ENCODE data around the gene FAM83D. TPM values are rescaled to one million over a fixed set of nuclear protein-coding genes. Genes with fewer than 3 reads are reported as not detected.

Gene FAM83D
- total and polyA plus RNA-seq, 2 of the 4 experiments (the other 2 are of a cell fraction), result 20.4 to 26.4 TPM

DNA sequence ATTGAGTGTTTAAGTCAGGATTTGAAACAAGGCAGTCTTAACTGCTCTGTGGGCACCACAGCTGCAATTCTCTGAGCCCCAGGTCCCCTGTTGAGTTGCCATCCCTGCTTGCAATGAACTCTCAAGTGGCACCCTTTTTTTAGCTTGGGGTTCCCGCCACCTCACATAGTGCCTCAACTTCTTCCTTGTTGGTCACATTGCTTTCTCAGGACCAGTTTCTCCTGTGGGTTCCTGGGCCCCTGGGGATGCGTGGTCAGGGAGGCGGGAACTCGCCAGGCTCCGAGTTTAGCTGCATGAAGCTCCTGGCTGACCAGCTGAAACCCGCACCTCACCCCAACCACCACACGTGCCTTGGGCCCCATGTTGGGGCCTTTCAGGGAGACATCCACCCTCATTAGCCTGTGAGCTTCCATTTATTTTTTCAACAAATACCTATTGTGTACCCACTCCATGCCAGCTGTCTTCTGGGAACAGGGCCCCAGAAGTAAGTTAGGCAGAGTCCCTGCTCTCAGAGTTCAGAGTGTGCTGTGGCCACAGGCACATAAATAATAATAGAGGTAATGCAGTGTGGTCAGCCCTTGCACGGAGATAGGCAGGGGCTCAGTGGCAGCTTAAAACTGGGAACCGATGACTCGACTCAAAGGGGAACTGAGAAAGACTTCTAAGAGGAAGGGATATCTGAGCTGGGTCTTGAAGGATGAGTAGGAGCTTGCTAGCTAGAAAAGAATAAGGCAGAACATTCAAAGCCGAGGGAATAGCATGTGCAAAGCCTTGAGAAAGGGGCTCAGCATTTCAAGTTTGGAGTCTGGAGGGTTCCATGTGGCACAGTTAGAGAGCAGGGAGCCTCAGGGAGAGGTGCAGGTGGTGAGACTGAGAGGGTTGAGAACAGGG lies 33.9 kb upstream of the FAM83D start:
- no peaks in the 10 kb centered on the region for H3K9me3 ChIP-seq (ENCODE audit: control insufficient read depth, insufficient read depth, low read length)
- no peaks in the 10 kb centered on the region for H3K9me1 ChIP-seq (ENCODE audit: insufficient read depth, low read length)
- H2AFZ ChIP-seq (replicated peaks; ENCODE audit: low read length, poor library complexity), result no peak overlapping the region
- H3K4ac ChIP-seq (ENCODE audit: low read depth, low read length), result no peak overlapping the region
- no peaks in the 10 kb centered on the region for H3K4me1 ChIP-seq (ENCODE audit: control insufficient read depth, insufficient read depth, low read length)
- in situ Hi-C loops (cut with MboI; ENCODE audit: low sequenced_read_pairs) (loop anchor here (10.0 kb wide), 1 partner anchor 248 kb away; no protein-coding TSS in a partner anchor), intact Hi-C loops (cut with micrococcal nuclease) (no loop called here), dilution Hi-C loops (cut with HindIII; ENCODE audit: low sequenced_read_pairs, unreplicated experiment) (no loop called here)
- no peaks in the 10 kb centered on the region for H4K20me1 ChIP-seq (ENCODE audit: insufficient read depth, low read length)
- H4K91ac ChIP-seq (ENCODE audit: insufficient read depth, low read depth, low read length), result no peak overlapping the region
- no peak overlapping the region for H2AK9ac ChIP-seq (replicated peaks; ENCODE audit: low read depth, low read length, poor library complexity)
- no peak overlapping the region for H4K5ac ChIP-seq (ENCODE audit: low read depth, low read length)
- H2BK15ac ChIP-seq (ENCODE audit: low read depth, low read length), result no peak overlapping the region
- BruUV-seq (replicated peaks), result no TSS peak
- H2BK120ac ChIP-seq (ENCODE audit: low read depth, low read length), result no peak overlapping the region
- DNase-seq, result no peak
- H2BK20ac ChIP-seq (ENCODE audit: low read depth, low read length), result no peak overlapping the region
- no peaks in the 10 kb centered on the region for H3K36me3 ChIP-seq (ENCODE audit: control insufficient read depth, insufficient read depth, low read length)
- POLR2A ChIA-PET (ENCODE audit: unreplicated experiment), result no interaction called here
- no peak overlapping the region for H3K9ac ChIP-seq (ENCODE audit: low read depth, low read length)
- no peak overlapping the region for H3K18ac ChIP-seq (ENCODE audit: low read depth, low read length)
- CTCF ChIA-PET, result interaction anchor here (0.6 to 0.9 kb wide), 2 partner anchors 140 to 550 kb away, joined by 3 read pairs; no protein-coding TSS in a partner anchor
- ATAC-seq (ENCODE audit: low read depth), result no peak
- 57% methylated on average over 4 of the region's 11 CpGs; no CpG with 5 or more reads in 1 of the 2 experiments for WGBS, 2 experiments (ENCODE audit: extremely low coverage in 2 of 2, insufficient read length in 1 of 2)
- no peaks in the 10 kb centered on the region for H3K79me1 ChIP-seq (ENCODE audit: low read depth in 1 of 2, low read length in 2 of 2)
- TF ChIP-seq NFE2L2 (IDR thresholded peaks at IDR 0.05; ENCODE audit: low read depth, low read length) (no peak), MAZ (IDR thresholded peaks at IDR 0.05; ENCODE audit: borderline replicate concordance, low read depth, low read length) (no peak), SMC3 (IDR thresholded peaks at IDR 0.05; ENCODE audit: low read depth, low read length) (no peak)
- TF ChIP-seq, protein P1, sequence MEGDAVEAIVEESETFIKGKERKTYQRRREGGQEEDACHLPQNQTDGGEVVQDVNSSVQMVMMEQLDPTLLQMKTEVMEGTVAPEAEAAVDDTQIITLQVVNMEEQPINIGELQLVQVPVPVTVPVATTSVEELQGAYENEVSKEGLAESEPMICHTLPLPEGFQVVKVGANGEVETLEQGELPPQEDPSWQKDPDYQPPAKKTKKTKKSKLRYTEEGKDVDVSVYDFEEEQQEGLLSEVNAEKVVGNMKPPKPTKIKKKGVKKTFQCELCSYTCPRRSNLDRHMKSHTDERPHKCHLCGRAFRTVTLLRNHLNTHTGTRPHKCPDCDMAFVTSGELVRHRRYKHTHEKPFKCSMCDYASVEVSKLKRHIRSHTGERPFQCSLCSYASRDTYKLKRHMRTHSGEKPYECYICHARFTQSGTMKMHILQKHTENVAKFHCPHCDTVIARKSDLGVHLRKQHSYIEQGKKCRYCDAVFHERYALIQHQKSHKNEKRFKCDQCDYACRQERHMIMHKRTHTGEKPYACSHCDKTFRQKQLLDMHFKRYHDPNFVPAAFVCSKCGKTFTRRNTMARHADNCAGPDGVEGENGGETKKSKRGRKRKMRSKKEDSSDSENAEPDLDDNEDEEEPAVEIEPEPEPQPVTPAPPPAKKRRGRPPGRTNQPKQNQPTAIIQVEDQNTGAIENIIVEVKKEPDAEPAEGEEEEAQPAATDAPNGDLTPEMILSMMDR (conservative IDR thresholded peaks at IDR 0.05; ENCODE audit: low read depth, low read length), result no peak
- no peak overlapping the region for H3K4me2 ChIP-seq (ENCODE audit: low read depth, low read length)
- no peak overlapping the region for H4K8ac ChIP-seq (ENCODE audit: low read depth in 2 of 2, low read length in 2 of 2)
- H2BK5ac ChIP-seq (ENCODE audit: low read depth, low read length, poor library complexity, severe bottlenecking), result no peak overlapping the region
- no peak overlapping the region for H3K27ac ChIP-seq (ENCODE audit: insufficient read depth, low read length)
- no peak overlapping the region for H2AK5ac ChIP-seq (ENCODE audit: low read depth, low read length)
- no peak overlapping the region for H3K56ac ChIP-seq (ENCODE audit: extremely low read depth, insufficient read depth, low read length)
- H3K23ac ChIP-seq (ENCODE audit: low read depth, low read length), result no peak overlapping the region
- H3K27me3 ChIP-seq (ENCODE audit: control insufficient read depth, insufficient read depth, low read length), result peaks cover 24% of the 10 kb centered on the region
- no peak overlapping the region for H3K4me3 ChIP-seq (ENCODE audit: insufficient read depth, low read depth, low read length)
- H3K14ac ChIP-seq (replicated peaks; ENCODE audit: low read depth, low read length), result no peak overlapping the region

Measured in IMR-90 (cell line).